K562 (cell line): Measurements from ENCODE around the gene METTL8. TPM values are rescaled to one million over a fixed set of nuclear protein-coding genes. Genes with fewer than 3 reads are reported as not detected.

ENCODE experiments used
- ATAC-seq: fragments of 200-7000 bp; cut with Tn5 transposase; 3 replicates; pipeline ENCODE4 v1.9.1; 2020; ENCODE audit warnings: moderate library complexity
- BruUV-seq: library from RNA; stranded (reverse); fragments of 400-500 nt; replicated peaks from 2 replicates; lab custom pipeline; 2021; lab: Mats Ljungman, UMichigan
- CTCF ChIA-PET: fragments of 300-600 bp; formaldehyde crosslinking; extraction: SDS; loops from one replicate; lab custom pipeline; 2021; ENCODE audit warnings: low intra/inter-chr PET ratio; lab: Yijun Ruan, JAX
- POLR2A ChIA-PET: fragments of 300-600, 350-650 bp; sonication (Branson Sonifier 250); formaldehyde crosslinking; extraction: SDS; loops from one replicate; lab custom pipeline; 2021; ENCODE audit warnings: antibody characterized with exemption, inconsistent platforms; lab: Yijun Ruan, JAX
- DNase-seq, 4 experiments: peaks; one replicate each; pipeline versions ENCODE4 v3.0.0 to v3.0.0-alpha.2; 2011 to 2018; ENCODE audit warnings: low spot score in 3 of 4, mixed read lengths in 3 of 4; ENCODE audit errors: extremely low read depth in 1 of 4
- FAIRE-seq: peaks from 2 replicates; lab custom pipeline; 2011; peaks lifted over from hg19 to GRCh38; lab: Jason Lieb, UNC
- H2AFZ ChIP-seq: 2 replicates; pipeline ENCODE4 v1.6.0; 2011; ENCODE audit warnings: low read depth, low read length, control low read depth, inconsistent platforms
- H3K27ac ChIP-seq: fragments of 200-600 bp; 3 replicates; pipeline ENCODE4 v1.8.0; 2011; ENCODE audit warnings: low read depth, mild to moderate bottlenecking, control low read depth, inconsistent platforms, low read length, moderate library complexity, mixed read lengths; ENCODE audit errors: extremely low read depth
- H3K27me3 ChIP-seq, 2 experiments: fragments of 300-600 bp in 1 of 2; 2 replicates in 1 of 2; 3 replicates in 1 of 2; pipeline versions ENCODE4 v1.6.0 to v1.8.0; 2011; ENCODE audit warnings: inconsistent platforms in 2 of 2, low read length in 2 of 2, mild to moderate bottlenecking in 1 of 2, mixed read lengths in 1 of 2, moderate library complexity in 1 of 2; ENCODE audit not compliant: control insufficient read depth in 2 of 2, insufficient read depth in 2 of 2
- H3K36me3 ChIP-seq: fragments of 300-600 bp; 3 replicates; pipeline ENCODE4 v1.8.0; 2011; ENCODE audit warnings: mild to moderate bottlenecking, low read length, inconsistent platforms; ENCODE audit not compliant: control insufficient read depth, insufficient read depth
- H3K4me1 ChIP-seq, 2 experiments: fragments of 200-600 bp in 1 of 2; replicated peaks in 1 of 2; 2 replicates in 1 of 2; 3 replicates in 1 of 2; pipeline versions ENCODE4 v1.5.1 to v1.8.0; 2011; ENCODE audit warnings: inconsistent platforms in 2 of 2, low read length in 2 of 2, mild to moderate bottlenecking in 1 of 2, mixed read lengths in 1 of 2, moderate library complexity in 1 of 2; ENCODE audit not compliant: control insufficient read depth in 2 of 2, insufficient read depth in 2 of 2
- H3K4me2 ChIP-seq: 2 replicates; pipeline ENCODE4 v1.6.1; 2011; ENCODE audit warnings: low read length, control low read depth, inconsistent platforms, mixed read lengths; ENCODE audit not compliant: insufficient read depth
- H3K4me3 ChIP-seq: fragments of 200-600 bp; sonication (generic), shearing (Covaris generic); 2 replicates; pipeline ENCODE4 v1.5.1; 2016; ENCODE audit warnings: control low read depth, inconsistent platforms
- H3K79me2 ChIP-seq: fragments of 200-600 bp; 3 replicates; pipeline ENCODE4 v1.8.0; 2011; ENCODE audit warnings: low read length, inconsistent platforms; ENCODE audit not compliant: control insufficient read depth, insufficient read depth
- H3K9ac ChIP-seq, 2 experiments: 2 replicates each; pipeline versions ENCODE4 v1.6.0 to v1.6.1; 2011; ENCODE audit warnings: low read depth in 2 of 2, low read length in 2 of 2, control low read depth in 1 of 2, inconsistent platforms in 1 of 2, mild to moderate bottlenecking in 1 of 2, mixed read lengths in 1 of 2; ENCODE audit not compliant: insufficient read depth in 1 of 2
- H3K9me1 ChIP-seq: one replicate; pipeline ENCODE4 v1.6.0; 2011; ENCODE audit warnings: inconsistent platforms, mild to moderate bottlenecking, low read length, moderate library complexity; ENCODE audit not compliant: control insufficient read depth, insufficient read depth
- H3K9me3 ChIP-seq: replicated peaks from 2 replicates; pipeline ENCODE4 v1.5.1; 2011; ENCODE audit warnings: low read depth, low read length, inconsistent platforms; ENCODE audit not compliant: control insufficient read depth, insufficient read depth
- H4K20me1 ChIP-seq: replicated peaks from 2 replicates; pipeline ENCODE4 v1.6.1; 2011; ENCODE audit warnings: low read length, inconsistent platforms, mixed read lengths; ENCODE audit not compliant: control insufficient read depth, insufficient read depth
- GABPB1 ChIP-seq: sonication (generic); formaldehyde crosslinking; IDR thresholded peaks from 2 replicates; pipeline ENCODE4 v1.8.0; 2022; ENCODE audit warnings: mild to moderate bottlenecking, missing genetic modification reagents
- RBM34 ChIP-seq: fragments of 200-400 bp; formaldehyde crosslinking; IDR thresholded peaks from 2 replicates; pipeline ENCODE4 v1.6.1; 2018; ENCODE audit warnings: low read length, borderline replicate concordance; ENCODE audit not compliant: insufficient read depth
- STAT5B ChIP-seq: fragments of 250-450 bp; sonication (Bioruptor Pico); IDR thresholded peaks from 2 replicates; pipeline ENCODE4 v1.8.0; 2021; ENCODE audit warnings: mild to moderate bottlenecking, inconsistent platforms
- ZNF124 ChIP-seq: sonication (generic); formaldehyde crosslinking; IDR thresholded peaks from 2 replicates; pipeline ENCODE4 v1.8.1; 2022; ENCODE audit warnings: missing genetic modification reagents
- WGBS: fragments of 100-300 bp; shearing (Covaris generic); methylation state at CpG from one replicate; pipeline ENCODE4 v1.1.6; 2016; ENCODE audit warnings: low coverage, mixed read lengths; ENCODE audit not compliant: insufficient coverage; ENCODE audit errors: missing lambda C conversion rate; 5-methylcytosine and 5-hydroxymethylcytosine counted together
- in situ Hi-C: fragments of 300-500 bp; cut with MboI; formaldehyde crosslinking; loops from 4 replicates; pipeline ENCODE4 v1.15.0; 2018; ENCODE audit warnings: inconsistent platforms, mixed read lengths
- intact Hi-C: fragments of 100-400 bp; cut with micrococcal nuclease; formaldehyde crosslinking; loops from 2 replicates; pipeline ENCODE4 v1.14.2; 2022
- polyA plus RNA-seq, 8 experiments: library from polyadenylated mRNA; depleted of rRNA in 4 of 8; stranded (reverse) in 5 of 8; unstranded in 3 of 8; fragments of >200 nt; fragmentation: Nextera tagmentation in 2 of 8; fragmentation: Illumina TruSeq in 1 of 8; extraction: Ambion mirVana in 2 of 8; extraction: Trizol in 1 of 8; gene quantifications; 2 replicates each; pipeline versions ENCODE4 v1.2.1 to v1.2.3, GENCODE V29; 2011 to 2014; ENCODE audit warnings: inconsistent platforms in 1 of 8, missing spikeins in 1 of 8
- total RNA-seq, 7 experiments: library from RNA; depleted of rRNA in 6 of 7; stranded (reverse); fragments of >200 nt in 6 of 7; fragmentation: Illumina TruSeq in 2 of 7; extraction: Trizol in 2 of 7; gene quantifications; 2 replicates each; pipeline versions ENCODE4 v1.2.1 to v1.2.3, GENCODE V29; 2011 to 2021; ENCODE audit warnings: low replicate concordance in 1 of 7
- TF ChIP-seq, protein P1 (sequence below): fragments of 450-650 bp; formaldehyde crosslinking; IDR thresholded peaks from 2 replicates; pipeline ENCODE4 v1.4.0; 2020; ENCODE audit warnings: mild to moderate bottlenecking, moderate library complexity

METTL8 gene
- total and polyA plus RNA-seq, 9 of the 15 experiments (the other 6 are each of a cell fraction or from before 2014, with no cell fraction given) = 12.9 to 52.6 (median 33.7) TPM

DNA sequence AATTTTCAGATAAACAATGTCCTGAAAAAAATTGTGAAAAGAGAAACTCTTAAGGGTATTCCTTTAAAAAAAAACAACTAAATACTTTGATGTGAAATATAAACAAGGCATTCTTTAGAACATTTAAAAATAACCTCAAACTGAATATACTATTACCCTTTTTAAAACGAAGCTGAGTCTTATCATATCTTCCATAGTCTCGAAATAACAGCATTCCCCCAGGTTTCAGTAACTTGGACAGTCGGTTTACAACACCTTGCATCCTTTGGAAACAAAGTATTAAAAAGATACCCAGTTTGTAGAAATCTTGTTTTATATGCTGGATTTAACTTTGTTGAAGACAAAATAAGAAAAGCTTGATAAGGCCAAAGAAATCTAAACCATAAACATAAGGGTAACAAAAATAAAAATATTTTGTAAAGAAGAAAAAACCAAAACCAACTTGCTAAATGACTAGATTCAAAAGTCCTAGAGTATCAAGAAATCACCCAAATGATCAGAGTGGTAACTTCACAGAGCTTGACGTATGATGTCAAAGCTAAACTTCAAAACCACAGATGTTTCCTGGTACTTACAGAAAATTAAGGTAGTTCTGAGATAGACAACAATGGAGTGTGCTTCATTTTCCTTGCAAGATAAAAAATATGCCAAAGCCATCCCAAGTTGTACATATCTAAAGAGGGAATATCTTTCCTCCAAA is 107.8 kb downstream of the METTL8 start:
- 64% methylated on average over 4 of the region's 4 CpGs for WGBS
- Histone ChIP-seq H2AFZ (no peak overlapping the region), H3K4me2 (no peak overlapping the region), H3K9ac (no peak overlapping the region), H4K20me1 (no peaks in the 10 kb centered on the region), H3K9me3 (no peaks in the 10 kb centered on the region), H3K27me3 (no peaks in the 10 kb centered on the region), H3K4me1 (no peaks in the 10 kb centered on the region), H3K9me1 (no peaks in the 10 kb centered on the region), H3K27ac (no peak overlapping the region)
- FAIRE-seq (peak; percentile 29), DNase-seq (no peak), ATAC-seq (no peak)
- BruUV-seq = no TSS peak
- ChIA-PET CTCF (no interaction called here), POLR2A (interaction anchor here (0.5 to 1.5 kb wide), 2 partner anchors 10 to 1358 kb away, joined by 3 to 4 read pairs; no protein-coding TSS in a partner anchor)
- intact Hi-C loops = no loop called here
- TF ChIP-seq GABPB1 (no peak), ZNF124 (CRISPR knock-in tag) (no peak), RBM34 (no peak), STAT5B (CRISPR knock-in tag) (no peak)
- TF ChIP-seq, protein P1, sequence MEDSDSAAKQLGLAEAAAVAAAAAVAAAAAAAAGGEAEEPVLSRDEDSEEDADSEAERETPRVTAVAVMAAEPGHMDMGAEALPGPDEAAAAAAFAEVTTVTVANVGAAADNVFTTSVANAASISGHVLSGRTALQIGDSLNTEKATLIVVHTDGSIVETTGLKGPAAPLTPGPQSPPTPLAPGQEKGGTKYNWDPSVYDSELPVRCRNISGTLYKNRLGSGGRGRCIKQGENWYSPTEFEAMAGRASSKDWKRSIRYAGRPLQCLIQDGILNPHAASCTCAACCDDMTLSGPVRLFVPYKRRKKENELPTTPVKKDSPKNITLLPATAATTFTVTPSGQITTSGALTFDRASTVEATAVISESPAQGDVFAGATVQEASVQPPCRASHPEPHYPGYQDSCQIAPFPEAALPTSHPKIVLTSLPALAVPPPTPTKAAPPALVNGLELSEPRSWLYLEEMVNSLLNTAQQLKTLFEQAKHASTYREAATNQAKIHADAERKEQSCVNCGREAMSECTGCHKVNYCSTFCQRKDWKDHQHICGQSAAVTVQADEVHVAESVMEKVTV (CRISPR knock-in tag) = no peak
- TF ChIP-seq, all 486 proteins: peak for 0
- Histone ChIP-seq H3K4me3 (no peak overlapping the region), H3K36me3 (peaks cover 25% of the 10 kb centered on the region; the same call in 1 of the 3 replicates), H3K79me2 (no peaks in the 10 kb centered on the region)
- in situ Hi-C loops = no loop called here
